ENCODE measurements around the gene SLAIN1.

Gene SLAIN1

GRCh38 chr13:77714119-77714755, 16.8 kb downstream of the SLAIN1 start:
- DNase-seq (ENCODE audit: low read depth) = no peak

GRCh38 chr13:77715233-77715891, 17.9 kb downstream of the SLAIN1 start:
- DNase-seq (ENCODE audit: low read depth) = no peak

GRCh38 chr13:77716692-77717091, 19.2 kb downstream of the SLAIN1 start:
- no peak for DNase-seq (ENCODE audit: low read depth)

- DNase-seq (ENCODE audit: low read depth) = no peak
Measured at GRCh38 chr13:77717508-77717907, 20.0 kb downstream of the SLAIN1 start.

- no peak for DNase-seq (ENCODE audit: low read depth)
Measured at GRCh38 chr13:77719128-77719527, 21.6 kb downstream of the SLAIN1 start.

GRCh38 chr13:77720988-77721387, 23.5 kb downstream of the SLAIN1 start:
- DNase-seq (ENCODE audit: low read depth) = no peak

- no peak for DNase-seq (ENCODE audit: low read depth)
Measured at GRCh38 chr13:77724092-77724491, 26.6 kb downstream of the SLAIN1 start.

GRCh38 chr13:77725071-77725470, 27.6 kb downstream of the SLAIN1 start:
- DNase-seq (ENCODE audit: low read depth) = no peak

- DNase-seq (ENCODE audit: low read depth) = no peak
Measured at GRCh38 chr13:77728265-77729125, 31.0 kb downstream of the SLAIN1 start.

- no peak for DNase-seq (ENCODE audit: low read depth)
Measured at GRCh38 chr13:77729502-77730221, 32.2 kb downstream of the SLAIN1 start.

GRCh38 chr13:77730572-77730971, 33.1 kb downstream of the SLAIN1 start:
- DNase-seq (ENCODE audit: low read depth) = no peak

- DNase-seq (ENCODE audit: low read depth) = no peak
Measured at GRCh38 chr13:77732287-77732686, 34.8 kb downstream of the SLAIN1 start.

- DNase-seq (ENCODE audit: low read depth) = no peak
Measured at GRCh38 chr13:77733674-77734073, 36.2 kb downstream of the SLAIN1 start.

GRCh38 chr13:77737583-77738200, 40.2 kb downstream of the SLAIN1 start:
- no peak for DNase-seq (ENCODE audit: low read depth)

GRCh38 chr13:77740097-77740735, 42.7 kb downstream of the SLAIN1 start:
- no peak for DNase-seq (ENCODE audit: low read depth)

GRCh38 chr13:77740931-77741596, 43.6 kb downstream of the SLAIN1 start:
- DNase-seq (ENCODE audit: low read depth) = no peak

GRCh38 chr13:77741597-77741972, 44.1 kb downstream of the SLAIN1 start:
- DNase-seq (ENCODE audit: low read depth) = no peak

- DNase-seq (ENCODE audit: low read depth) = no peak
Measured at GRCh38 chr13:77742801-77743200, 45.3 kb downstream of the SLAIN1 start.

- DNase-seq (ENCODE audit: low read depth) = no peak
Measured at GRCh38 chr13:77745784-77746183, 48.3 kb downstream of the SLAIN1 start.

- DNase-seq (ENCODE audit: low read depth) = no peak
Measured at GRCh38 chr13:77749344-77749880, 51.9 kb downstream of the SLAIN1 start.

All from fibroblast of gingiva (primary cell).